ENCODE results near the gene CDHR4.
"Not testable (repeated sequence)": the region's sequence is repeated elsewhere in the genome, so short reads cannot be mapped to it uniquely, and the experiment has no call there.

The CDHR4 gene

GRCh38 chr3:49799761-49800160 is at the start of gene CDHR4:
CDHR4 (minus strand) TSS chr3:49799873; CDS start chr3:49799812, 61 bp downstream.
- no peak for DNase-seq

GRCh38 chr3:49845694-49846093 is 46.0 kb upstream of the CDHR4 start:
- no peak for DNase-seq

GRCh38 chr3:49844464-49845183 is 45.0 kb upstream of the CDHR4 start:
- DNase-seq: no peak

GRCh38 chr3:49842843-49843517 is 43.3 kb upstream of the CDHR4 start:
- DNase-seq: no peak

GRCh38 chr3:49841806-49842205 is 42.1 kb upstream of the CDHR4 start:
- DNase-seq: no peak

GRCh38 chr3:49841126-49841696 is 41.5 kb upstream of the CDHR4 start:
- DNase-seq: no peak

- DNase-seq: no peak
Measured at GRCh38 chr3:49840388-49840787, 40.7 kb upstream of the CDHR4 start.

GRCh38 chr3:49839193-49839809 is 39.6 kb upstream of the CDHR4 start:
- DNase-seq: no peak

- DNase-seq: no peak
Measured at GRCh38 chr3:49831341-49831740, 31.7 kb upstream of the CDHR4 start.

GRCh38 chr3:49826016-49826415 is 26.3 kb upstream of the CDHR4 start:
- DNase-seq: no peak

- not testable (repeated sequence) for DNase-seq
Measured at GRCh38 chr3:49823131-49823530, 23.5 kb upstream of the CDHR4 start.

GRCh38 chr3:49813497-49814174 is 14.0 kb upstream of the CDHR4 start, which contains the start of gene UBA7:
UBA7 (minus strand) TSS chr3:49813953; CDS start chr3:49813787, 166 bp downstream.
- DNase-seq: no peak

- no peak for DNase-seq
Measured at GRCh38 chr3:49812916-49813496, 13.3 kb upstream of the CDHR4 start.

- no peak for DNase-seq
Measured at GRCh38 chr3:49807431-49808114, 7.9 kb upstream of the CDHR4 start.

- DNase-seq: no peak
Measured at GRCh38 chr3:49806850-49807249, 7.2 kb upstream of the CDHR4 start.

- DNase-seq: no peak
Measured at GRCh38 chr3:49805897-49806701, 6.4 kb upstream of the CDHR4 start.

GRCh38 chr3:49805367-49805782 is 5.7 kb upstream of the CDHR4 start:
- no peak for DNase-seq

GRCh38 chr3:49804141-49805041 is 4.7 kb upstream of the CDHR4 start:
- DNase-seq: no peak

- no peak for DNase-seq
Measured at GRCh38 chr3:49803465-49804140, 3.9 kb upstream of the CDHR4 start.

Measured in NCI-H1048 (cell line).